ENCODE results near the gene SLCO4A1. TPM values are rescaled to one million over a fixed set of nuclear protein-coding genes. Genes with fewer than 3 reads are reported as not detected.

SLCO4A1 gene
- polyA plus RNA-seq, 3 donors = 6.8 to 45.9 (median 37.8) TPM

DNA sequence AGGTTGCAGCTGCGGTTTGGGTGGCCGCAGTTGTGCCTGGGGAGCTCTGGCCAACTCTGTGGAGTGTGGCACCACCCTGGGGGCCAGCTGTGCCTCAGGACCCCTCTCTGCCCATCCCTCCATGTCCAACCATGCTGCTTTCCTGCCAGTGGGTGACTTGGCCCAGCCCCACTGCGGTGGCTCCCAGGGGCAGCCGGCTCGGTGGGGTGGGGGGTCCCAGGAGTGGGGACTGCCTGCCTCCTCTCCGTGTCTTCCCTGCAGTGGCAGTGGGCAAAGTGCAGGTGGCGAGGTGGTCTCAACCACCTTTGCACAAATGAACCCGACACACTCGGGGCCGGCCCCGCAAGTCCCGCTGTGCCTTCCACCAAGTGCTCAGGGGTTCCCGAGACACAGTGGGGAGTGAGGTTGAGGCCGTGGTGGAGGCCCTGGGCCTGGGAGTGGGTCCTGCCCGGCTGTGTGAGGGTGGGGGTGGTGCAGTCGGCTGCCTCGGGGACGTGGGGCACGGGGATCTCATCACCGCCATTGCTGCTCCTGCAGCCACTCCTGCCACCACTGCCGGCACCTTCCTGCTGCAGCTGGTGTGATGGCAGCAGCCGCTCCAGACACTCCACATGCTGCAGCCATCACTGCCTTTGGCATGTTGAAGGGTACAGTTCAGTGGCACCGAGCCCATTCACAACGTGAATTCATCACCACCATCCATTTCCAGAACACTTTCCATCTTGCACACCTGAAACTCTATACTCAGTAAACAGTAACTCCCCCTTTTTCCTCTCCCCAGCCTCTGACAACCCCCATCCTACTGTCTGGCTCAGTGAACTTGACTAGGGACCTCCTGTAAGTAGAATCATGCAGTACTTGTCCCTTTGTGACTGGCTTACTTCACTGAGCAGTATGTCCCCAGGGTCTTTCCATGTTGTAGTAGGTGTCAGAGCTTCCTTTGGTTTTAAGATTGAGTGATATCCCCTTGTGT lies 10.7 kb upstream of the SLCO4A1 start:
- WGBS, 3 donors = 84 to 93% (median 92%) methylated on average over 16 to 24 of the region's 24 CpGs
- no peak overlapping the region for H3K27ac ChIP-seq (ENCODE audit: low read depth, low read length)

DNA sequence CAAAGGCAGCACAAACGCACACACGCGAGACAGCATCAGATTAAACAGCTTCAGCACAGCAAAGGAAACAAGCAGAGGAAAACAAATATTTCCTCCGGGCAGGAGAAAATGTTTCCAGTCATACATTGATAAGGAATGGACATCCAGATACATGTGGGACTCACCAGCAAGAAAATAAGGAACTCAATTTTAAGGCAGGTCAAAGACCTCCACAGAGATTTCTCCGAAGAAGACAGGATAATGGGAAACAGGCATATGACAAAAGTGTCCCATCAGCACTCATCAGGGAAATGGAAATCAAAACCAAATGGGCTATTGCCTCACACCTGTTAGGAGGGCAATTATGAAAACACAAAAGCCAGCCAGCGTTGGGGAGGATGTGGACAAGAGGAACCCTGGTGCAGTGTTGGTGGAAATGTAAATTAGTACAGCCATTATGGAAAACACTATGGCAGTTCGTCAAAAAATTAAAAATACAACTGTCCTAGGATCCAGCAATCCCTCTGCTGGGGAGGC lies 9.7 kb upstream of the SLCO4A1 start:
- 34 to 58% (median 54%) methylated on average over 7 of the region's 7 CpGs for WGBS, 3 donors
- H3K27ac ChIP-seq (ENCODE audit: low read depth, low read length) = no peak overlapping the region

DNA sequence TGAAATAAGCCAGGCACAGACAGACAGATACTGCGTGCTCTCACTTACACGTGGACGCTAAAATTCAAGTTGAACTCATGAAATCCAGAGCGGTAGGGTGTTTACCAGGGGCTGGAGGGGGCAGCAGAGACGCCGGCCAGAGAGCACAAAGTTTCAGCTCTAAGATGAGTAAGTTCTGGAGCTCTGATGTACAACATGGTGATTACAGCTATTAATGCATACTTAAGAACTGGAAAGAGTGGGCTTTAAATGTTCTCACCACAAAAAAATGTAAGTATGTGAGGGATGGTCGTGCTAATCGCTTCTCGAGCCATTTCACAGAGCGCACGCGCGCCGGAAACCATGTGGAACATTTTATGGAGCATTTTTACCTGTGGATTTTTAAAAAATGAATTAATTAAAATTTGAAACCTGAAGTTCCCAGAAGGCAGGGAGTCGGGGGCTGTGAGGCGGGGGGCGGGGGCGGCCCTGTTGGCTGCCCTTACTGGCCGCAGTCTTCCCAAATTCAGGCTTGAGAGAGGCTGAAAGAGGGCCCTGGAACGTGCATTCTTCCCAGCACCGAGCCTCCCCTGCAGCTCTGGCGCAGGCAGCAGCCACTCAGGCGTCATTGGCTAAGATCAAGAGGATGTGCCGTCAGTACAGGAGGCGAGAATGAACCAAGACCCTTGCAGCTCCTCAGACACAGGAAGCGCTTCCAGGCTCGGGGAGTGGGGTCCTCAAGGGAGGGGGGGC lies 8.5 kb upstream of the SLCO4A1 start:
- 51 to 67% (median 66%) methylated on average over 27 of the region's 27 CpGs for WGBS, 3 donors
- H3K27ac ChIP-seq (ENCODE audit: low read depth, low read length) = no peak overlapping the region

DNA sequence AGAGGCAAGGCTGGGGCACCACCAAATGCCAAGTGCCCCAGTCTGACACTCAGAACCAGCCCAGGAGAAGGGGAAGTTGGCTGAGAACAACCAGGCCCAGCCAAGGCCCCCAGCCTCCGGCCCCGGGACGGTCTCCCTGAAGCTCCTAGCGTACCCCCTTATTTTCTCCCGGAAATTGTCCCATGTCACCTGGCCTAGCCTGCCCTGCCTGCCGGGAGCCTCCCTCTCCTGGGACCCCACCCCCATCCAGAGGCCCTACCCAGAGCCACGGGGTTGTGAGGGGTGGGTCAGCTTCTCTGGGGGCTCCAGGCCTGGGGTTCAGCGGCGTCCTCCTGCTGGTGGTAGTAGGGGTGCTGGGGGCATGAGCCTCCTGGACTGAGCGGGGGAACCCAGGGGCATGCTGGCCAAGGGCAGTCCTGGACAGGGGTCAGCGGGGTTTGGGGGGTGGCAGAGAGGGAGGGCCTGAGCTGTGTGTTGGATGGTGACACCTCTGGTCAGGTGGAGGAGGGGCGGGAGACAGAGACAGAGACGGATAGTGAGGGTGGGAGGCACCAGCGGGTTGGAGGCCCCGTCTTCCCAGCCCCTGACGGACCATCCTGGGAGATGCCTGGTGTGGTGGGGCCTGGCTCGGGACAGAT lies 7.9 kb upstream of the SLCO4A1 start:
- no peak overlapping the region for H3K27ac ChIP-seq (ENCODE audit: low read depth, low read length)
- 75 to 91% (median 90%) methylated on average over 14 to 17 of the region's 17 CpGs for WGBS, 3 donors

DNA sequence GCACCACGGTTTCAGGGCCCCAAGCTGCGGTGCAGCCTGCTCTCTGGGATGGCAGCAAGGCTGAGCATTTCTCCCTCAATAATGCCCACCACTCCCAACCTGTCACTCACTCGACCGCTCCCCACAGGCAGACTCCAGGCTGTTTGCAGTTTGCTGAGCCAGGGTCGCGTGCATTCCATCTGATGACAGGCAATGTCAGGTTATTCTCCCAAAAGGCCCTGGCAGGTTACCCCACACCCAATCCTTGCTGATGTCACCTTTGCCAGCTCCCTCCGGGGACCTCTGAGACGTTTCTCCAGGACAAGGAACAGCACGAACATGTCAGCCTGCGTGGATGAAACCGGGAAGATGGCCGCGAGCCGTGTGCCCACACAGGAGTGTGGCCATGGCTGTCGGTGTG lies 7.1 kb upstream of the SLCO4A1 start:
- WGBS, 3 donors = 62 to 93% (median 93%) methylated on average over 15 of the region's 15 CpGs
- no peak overlapping the region for H3K27ac ChIP-seq (ENCODE audit: low read depth, low read length)

DNA sequence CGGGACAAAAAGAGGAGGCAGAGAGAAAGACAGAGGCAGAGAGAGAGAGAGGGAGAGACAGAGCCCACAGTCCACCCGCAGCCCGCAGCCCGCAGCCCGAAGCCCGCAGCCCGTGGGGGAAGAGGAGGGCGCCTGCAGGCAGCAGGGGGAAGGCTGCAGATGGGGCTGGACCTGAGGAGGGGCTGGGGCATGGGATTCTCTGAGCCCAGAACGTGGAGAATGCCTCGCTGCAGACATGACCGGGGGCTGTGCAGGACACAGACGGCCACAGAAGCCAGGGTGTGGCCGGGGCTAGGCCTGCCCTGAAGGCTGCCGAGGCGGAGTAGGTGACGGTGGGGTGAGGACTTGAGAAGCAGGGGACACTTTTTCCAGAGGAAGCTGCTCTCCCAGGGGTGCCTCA lies 6.5 kb upstream of the SLCO4A1 start:
- WGBS, 3 donors = 48 to 79% (median 76%) methylated on average over 16 of the region's 16 CpGs
- H3K27ac ChIP-seq (ENCODE audit: low read depth, low read length) = no peak overlapping the region

DNA sequence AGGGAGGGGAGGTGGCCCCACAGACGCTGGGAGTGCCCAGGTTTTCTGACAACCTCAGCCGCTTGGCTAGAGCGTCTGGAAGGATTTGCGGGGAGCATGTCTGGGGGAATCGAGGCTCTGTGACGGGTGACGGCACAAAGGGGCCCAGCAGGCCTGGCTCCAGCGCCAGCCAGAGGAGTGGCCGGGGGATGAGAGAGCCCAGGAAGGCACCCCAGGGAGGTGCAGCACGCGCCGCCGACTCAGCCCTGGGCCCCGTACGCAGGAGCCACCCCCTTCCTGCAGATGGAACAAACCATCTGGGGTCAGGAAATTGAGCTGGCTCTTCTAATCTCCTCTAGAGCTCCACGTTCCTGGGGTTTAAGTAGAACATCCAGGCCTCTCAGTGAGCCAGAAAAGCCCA lies 5.9 kb upstream of the SLCO4A1 start:
- WGBS, 3 donors = 37 to 40% (median 37%) methylated on average over 15 to 16 of the region's 16 CpGs
- H3K27ac ChIP-seq (ENCODE audit: low read depth, low read length) = no peak overlapping the region

DNA sequence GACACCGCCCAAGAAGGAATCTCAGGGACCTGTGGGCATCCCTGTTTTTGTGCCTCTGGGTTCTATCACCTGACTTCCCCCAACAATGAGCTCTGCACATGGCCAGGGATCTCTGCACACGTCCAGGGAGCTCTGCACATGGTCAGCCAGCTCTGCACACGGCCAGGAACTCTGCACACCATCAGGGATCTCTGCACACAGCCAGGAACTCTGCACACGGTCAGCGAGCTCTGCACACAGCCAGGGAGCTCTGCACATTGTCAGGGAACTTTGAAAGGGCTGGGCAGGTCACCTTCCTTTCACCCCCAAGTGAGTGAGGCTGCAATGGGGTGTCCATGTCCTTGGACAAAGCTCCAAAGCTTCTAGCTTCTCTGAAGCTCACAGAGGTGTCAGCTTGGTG lies 5.2 kb upstream of the SLCO4A1 start:
- 56 to 77% (median 77%) methylated on average over 5 of the region's 5 CpGs for WGBS, 3 donors
- no peak overlapping the region for H3K27ac ChIP-seq (ENCODE audit: low read depth, low read length)

DNA sequence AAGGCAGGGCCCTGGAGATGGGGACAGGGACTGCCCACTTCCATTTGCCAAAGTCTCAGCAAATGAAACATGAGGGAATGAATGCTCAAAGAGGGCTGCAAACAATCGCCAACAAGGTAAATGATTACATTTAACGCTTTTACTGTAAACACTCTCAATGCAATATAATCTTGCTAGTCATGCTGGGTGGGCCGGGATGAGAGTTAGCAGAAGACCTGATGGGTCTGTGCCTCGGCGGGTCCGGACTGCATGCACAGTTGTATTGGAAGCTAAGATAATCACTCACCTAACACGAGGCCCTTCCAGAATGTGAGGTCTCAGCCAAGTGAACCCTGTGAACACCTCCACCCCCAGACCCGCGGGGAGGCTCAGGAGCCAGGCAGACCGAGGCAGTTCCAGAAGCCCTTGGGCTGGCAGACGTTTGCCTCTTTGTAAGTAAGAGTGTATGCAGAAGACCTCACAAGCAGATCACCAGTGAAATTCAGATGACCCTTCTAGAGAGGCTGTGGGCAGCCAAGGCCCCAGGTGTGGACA lies 4.7 kb upstream of the SLCO4A1 start:
- H3K27ac ChIP-seq (ENCODE audit: low read depth, low read length) = no peak overlapping the region
- 62 to 87% (median 83%) methylated on average over 11 of the region's 11 CpGs for WGBS, 3 donors

DNA sequence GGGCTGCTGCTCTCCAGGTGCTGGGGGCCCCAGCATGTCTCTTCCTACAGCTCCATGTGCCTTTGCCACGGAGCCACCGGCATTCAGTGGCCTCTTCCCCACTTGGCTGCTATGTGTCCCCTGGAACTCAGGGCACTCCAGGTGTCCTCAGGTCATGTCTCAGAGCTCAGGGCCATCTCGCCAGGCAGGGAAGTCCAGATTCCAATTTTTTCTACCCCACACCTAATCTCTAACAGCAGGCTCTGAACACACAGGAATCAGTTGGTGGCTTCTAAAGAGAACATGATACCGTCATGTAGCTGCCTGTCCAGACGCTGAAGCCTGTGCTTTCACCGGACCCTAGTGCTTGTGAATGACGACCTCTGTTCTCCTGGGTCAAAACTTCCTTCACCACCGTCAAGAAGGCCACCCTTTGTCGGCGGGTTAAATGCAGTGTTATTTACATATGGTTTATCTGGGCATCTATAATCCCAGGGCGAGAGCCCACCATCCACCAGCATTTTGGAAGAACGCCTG lies 4.2 kb upstream of the SLCO4A1 start:
- no peak overlapping the region for H3K27ac ChIP-seq (ENCODE audit: low read depth, low read length)
- WGBS, 3 donors = 59 to 85% (median 85%) methylated on average over 12 of the region's 12 CpGs

DNA sequence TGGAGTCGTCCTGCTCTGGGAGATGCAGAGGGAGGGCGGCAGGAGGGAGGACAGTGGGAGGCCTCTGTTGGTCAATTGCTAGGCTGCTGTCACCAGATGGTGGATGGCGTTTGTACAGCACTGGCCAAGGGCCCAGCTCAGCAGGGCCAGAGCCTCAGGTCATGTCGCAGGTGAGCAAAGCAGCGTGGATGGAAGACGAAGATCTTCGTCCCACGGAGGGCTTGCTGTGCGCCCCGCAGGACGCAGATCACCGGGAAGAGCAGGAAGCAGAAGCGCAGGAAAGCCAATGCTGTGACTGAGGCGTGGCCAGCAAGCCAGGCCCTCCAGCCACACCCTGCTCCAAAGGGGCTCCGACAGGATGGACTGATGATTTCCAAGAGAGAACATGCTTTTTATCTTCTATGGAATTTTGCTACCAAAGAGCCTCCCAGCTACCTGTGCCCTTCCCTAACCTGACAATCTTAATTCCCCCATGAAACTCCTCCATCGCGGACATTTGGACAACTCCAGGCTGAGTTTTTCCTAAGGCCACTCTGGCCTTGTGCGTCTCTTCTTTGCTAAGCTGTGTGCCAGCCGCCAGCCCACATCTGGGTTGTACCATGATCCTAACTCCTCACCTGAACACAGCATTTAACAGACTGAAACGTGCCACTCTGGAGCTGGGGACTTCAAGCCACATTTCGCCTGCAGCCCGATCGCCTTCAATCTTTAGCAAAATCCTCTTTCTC lies 3.5 kb upstream of the SLCO4A1 start:
- H3K27ac ChIP-seq (ENCODE audit: low read depth, low read length) = no peak overlapping the region
- WGBS, 3 donors = 71 to 89% (median 87%) methylated on average over 23 of the region's 23 CpGs

DNA sequence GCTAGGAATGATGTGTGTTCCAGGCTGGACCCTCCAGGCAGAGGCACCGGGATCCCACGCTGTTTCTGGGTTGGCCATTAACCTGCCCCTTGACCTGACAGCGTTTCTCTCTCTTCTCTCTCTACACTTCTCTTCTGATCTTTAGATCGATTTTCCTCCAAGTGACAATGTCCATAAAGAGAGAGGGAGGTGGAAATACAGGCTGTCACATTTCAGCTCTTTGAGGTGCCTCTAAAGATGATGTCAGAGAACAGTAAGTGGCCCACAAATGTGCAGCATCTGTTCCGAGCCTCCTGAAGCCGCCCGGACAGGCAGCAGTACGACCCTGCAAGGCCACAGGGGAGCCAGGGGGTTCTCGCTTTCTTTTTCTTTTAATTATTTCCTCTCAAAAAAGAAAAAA lies 2.5 kb upstream of the SLCO4A1 start:
- no peak overlapping the region for H3K27ac ChIP-seq (ENCODE audit: low read depth, low read length)
- 58 to 93% (median 88%) methylated on average over 9 of the region's 9 CpGs for WGBS, 3 donors

DNA sequence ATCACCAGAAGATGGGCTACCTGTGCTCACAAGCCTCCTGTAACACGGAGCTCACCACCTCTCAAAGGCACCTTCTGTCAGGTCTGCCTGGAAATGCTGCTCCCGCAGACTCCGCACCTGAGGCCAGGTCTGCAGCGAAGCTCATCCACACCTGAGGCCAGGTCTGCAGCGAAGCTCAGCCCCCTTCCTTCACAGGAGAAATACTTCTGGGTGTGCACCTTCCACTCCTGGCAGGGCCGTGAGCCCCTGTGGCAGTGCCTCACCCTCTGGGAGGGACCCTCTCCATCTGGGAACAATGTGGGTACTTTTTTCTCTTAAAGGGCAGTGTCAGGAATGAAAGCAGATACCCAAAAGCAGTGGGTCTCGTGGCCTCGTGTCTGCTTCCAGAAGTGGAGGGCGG lies 1.4 kb upstream of the SLCO4A1 start:
- no peak overlapping the region for H3K27ac ChIP-seq (ENCODE audit: low read depth, low read length)
- WGBS, 3 donors = 80 to 92% (median 88%) methylated on average over 9 of the region's 9 CpGs

DNA sequence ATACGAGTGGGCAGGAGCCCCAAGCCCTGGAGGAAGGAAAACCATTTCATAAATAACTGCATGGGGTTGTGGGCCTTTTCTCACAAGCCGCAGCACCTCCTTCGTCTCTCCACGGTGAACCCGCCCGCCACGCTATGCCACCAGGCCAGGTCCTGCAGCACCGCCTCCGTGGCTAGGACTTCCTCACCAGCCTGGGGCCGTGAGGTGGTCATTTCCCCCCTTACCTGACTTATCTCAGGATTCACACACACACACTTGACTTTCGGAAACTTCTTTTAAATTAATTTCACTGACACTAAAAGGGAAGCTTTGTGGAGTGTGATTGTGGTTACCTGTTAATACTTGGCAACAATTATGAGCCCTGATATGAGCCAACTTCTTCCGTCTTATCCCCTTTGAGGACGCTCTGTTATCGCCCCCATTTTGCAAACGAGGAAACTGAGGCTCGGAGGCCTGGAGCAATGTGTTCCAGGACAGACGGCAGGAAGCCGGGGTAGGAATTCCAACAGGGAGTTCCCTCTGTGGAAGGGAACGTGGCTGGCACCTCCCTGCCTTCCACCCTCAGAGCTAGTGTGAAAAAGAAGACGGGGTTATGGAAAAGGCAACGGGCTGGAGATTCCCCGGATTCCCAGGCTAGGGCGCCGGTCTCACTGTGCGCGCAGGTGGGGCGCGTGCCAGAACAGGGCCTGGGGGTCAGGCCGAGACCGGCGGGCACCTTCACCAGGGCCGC lies 817 bp upstream of the SLCO4A1 start:
- no peak overlapping the region for H3K27ac ChIP-seq (ENCODE audit: low read depth, low read length)
- WGBS, 3 donors = 24 to 37% (median 25%) methylated on average over 32 of the region's 32 CpGs

DNA sequence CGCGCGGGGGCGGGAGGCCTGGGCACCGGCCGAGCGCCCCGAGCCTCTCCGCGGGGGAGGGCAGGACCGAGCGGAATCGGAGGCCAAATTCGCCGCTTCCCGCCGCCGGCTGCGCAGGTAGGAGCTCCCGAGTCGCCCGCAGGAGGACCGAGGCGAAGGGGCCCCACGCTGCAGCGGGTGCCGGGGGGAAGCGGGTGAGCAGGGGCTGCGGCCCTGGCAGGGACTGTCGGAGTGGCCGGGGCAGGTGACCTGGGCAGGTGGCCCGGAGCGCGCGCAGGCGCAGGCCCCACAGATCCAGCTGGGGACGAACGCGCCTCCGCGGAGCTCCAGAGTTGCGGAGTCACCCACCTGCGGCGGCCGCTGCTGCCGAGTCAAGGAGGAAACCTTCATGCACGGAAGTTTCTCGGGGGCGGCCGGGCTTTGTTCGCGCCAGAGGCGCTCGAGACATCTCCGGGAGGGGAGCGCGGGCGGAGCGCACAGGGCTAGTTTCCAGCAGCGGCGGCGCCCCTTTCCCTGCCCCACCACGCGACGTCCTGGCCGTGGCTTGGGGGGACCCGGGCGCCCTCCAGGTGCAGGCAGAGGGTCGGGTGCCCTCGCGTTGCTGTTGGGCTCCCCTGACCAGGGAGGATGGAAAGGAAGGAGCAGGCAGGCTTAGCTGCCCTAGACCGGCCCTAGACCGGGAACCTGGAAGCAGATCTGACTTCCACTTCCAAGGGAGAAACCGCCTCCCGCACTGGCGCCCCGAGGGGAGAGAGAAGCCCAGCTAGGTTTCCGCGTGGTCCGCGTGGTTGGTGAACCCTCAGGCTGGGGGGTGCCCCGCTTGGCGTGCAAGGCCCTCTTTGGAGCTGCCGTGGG lies 590 bp downstream of the SLCO4A1 start:
- no peak overlapping the region for H3K27ac ChIP-seq (ENCODE audit: low read depth, low read length)
- WGBS, 3 donors = 1 to 2% (median 1%) methylated on average over 62 to 84 of the region's 84 CpGs

DNA sequence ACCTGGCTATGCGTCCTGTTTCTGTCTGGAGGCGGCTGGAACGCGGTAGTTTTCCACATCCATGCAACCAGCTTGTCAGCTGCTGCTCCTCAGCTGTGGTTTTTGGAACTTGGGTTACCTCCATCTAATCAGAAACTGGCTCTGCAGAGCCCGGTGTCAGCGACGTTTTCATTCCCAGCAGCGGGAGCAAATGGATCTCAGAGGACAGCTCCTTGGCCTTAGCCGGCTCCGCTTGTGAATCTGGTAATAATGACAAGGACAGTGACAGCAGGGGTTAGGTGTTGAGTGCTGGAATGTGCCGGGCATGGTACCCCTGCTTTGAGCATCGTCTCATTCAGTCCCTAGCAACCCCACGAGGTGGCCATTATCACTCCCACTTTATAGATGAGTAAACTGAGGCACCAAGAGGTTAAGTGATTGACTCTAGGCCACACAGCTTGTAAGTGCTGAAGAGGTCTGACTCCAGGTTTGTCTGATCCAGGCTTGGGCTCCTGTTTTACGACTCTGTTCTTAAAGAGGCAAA lies 1.3 kb downstream of the SLCO4A1 start:
- WGBS, 3 donors = 36 to 58% (median 48%) methylated on average over 14 of the region's 14 CpGs
- no peak overlapping the region for H3K27ac ChIP-seq (ENCODE audit: low read depth, low read length)

Data from adipose tissue (tissue), 3 donors.